Glomerular visceral epithelial cell (primary cell): ENCODE data around the gene ETV3.

Experiments used
- DNase-seq: peaks from one replicate; pipeline ENCODE4 v3.0.0-alpha.2; 2016; ENCODE audit errors: extremely low spot score

Gene ETV3

GRCh38 chr1:157091668-157092273 is 46.4 kb downstream of the ETV3 start:
- no peak for DNase-seq

DNA sequence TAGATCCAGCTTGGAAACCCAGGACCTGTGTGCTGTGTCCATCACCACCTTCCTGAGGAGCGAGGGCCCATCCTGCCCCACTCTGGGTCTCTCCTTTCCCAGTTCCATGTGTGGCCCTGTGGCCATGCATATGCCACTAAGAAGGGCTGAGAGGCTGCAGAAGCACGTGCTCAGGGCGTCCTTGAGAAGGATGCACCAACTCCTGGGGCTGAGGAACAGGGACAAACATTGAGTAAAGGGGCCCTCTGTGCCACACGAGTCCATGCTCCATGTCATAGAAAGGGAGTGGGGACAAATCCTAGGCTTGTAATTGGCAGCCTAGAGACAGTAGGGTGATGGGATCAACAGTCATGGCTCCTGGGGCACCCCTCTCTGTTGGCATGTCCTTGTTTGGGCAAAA is 47.0 kb downstream of the ETV3 start:
- DNase-seq: no peak

GRCh38 chr1:157090771-157091170 is 47.4 kb downstream of the ETV3 start:
- DNase-seq: no peak

DNA sequence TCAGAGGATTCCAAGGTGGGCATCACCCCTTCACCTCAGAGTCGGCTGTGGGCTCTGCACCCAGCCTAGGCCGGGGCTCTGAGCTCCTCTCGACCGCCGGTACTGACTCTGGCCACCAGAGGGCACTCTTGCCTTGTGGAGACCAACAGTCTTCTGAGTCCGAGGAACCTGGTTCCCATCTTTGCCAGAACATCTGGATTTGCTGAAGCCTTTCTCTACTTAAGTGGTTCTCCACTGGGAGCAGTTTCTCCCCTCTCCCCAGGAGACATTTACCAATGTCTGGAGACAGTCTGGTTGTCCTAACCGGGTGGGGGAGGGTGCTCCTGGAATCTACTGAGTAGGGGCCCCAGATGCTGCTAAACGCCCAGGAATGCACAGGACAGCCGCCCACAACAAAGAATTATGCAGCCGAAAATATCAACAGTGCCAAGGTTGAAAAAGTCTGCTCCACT is 48.0 kb downstream of the ETV3 start:
- peak; percentile 78 for DNase-seq

DNA sequence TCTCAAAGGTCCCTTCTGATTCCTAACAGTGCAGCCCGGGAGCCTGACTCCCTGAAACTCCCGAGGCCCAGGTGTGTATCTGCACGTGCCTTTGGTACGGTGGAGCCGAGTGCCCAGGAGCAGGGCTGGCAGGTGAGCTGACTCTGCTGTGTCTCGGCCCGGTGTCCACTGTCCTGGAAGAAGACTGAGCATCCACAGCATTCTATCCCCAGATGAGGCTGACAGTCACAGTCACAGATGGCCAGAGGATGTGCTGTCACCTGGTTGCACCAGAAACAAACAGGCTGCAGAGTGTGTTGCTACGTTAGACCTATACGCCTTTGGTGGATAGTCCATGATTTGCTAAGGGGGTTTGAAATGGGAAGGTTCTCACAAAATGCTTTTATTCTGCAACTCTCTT is 48.4 kb downstream of the ETV3 start:
- DNase-seq: no peak

DNA sequence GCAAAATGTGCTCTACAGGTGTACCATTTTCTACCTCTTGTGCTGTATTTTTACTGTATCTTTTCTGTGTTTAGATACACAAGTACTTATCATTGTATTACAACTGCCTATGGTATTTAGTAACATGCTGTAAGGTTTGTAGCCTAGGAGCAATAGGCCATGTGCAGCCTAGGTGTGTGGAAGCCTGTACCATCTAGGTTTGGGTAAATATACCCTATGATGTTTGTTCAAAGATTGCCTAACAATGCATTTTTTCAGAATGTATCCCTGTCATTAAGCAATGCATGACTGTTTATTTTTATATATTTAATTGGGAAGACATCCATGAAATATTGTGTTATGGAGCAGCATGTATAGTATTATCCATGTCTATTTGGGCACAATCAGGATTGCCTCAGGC is 49.6 kb downstream of the ETV3 start:
- DNase-seq: no peak

- DNase-seq: no peak
Observed at GRCh38 chr1:157087030-157087429, 51.2 kb downstream of the ETV3 start.

DNA sequence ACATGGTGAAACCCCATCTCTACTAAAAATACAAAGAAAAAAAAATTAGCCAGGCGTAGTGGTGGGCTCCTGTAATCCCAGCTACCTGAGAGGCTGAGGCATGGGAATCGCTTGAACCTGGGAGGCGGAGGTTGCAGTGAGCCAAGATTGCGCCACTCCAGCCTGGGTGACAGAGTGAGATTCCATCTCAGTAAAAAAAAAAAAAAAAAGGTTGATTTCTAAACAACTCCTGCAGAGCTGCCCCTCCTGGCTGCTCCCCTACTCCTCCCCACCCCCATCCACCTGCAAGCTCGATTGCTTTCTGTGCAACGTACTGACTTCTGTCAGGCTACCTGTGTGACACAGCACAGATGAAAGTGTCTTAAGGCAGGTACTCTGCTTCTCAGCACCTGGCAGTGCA is 51.9 kb downstream of the ETV3 start:
- no peak for DNase-seq

DNA sequence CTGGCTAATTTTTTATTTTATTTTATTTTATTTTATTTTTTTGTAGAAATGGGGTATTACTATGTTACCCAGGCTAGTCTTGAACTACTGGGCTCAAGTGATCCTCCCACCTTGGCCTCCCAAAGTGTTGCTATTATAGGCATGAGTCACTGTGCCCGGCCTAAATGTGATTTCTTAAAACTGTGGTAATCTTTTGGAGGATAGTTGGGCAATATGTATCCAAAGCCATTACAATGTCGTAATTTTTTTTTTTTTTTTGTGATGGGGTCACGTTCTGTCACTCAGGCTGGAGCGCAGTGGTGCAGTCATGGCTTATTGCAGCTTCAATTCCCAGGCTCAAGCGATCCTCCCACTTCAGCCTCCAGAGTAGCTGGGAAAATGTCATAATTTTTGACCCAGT is 52.8 kb downstream of the ETV3 start:
- DNase-seq: no peak

DNA sequence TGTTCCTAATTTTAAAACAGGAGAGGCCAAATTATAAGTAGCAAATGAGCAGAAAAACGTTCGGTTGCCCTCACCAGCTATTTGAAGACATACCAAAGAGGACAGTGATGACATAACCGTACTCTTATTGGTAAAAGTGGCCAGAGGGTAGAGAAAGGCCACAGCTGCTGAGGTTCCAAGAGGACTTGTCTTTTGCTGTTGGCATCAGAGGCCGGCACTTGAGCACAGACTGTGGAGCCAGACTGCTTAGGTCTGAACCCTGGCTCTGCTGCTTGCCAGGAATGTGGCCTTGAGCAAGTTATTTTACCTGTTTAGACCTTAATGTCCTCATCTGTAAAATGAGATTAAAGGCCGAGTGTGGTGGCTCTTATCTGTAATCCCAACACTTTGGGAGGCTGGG is 53.5 kb downstream of the ETV3 start:
- DNase-seq: no peak

DNA sequence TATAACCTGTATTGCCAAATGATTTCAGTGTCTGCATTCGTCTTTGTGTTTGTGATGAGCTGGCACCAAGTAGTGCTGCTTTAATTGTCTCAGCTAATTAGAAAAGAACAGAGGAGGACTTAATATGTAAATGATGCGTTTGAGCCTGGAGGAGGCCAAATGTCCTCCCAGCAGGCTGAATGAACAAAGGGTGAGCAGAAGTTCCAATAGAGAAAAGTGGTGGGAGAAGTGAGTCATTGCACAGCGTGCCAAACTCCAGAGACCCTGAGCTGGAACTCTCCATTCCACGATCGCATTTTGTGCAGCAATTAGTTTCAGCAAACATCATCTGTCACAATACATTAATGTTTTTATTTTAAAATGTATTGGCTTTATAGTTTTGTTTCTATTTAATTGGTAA is 56.5 kb downstream of the ETV3 start:
- DNase-seq: no peak

- DNase-seq: no peak
Observed at GRCh38 chr1:157080714-157081113, 57.5 kb downstream of the ETV3 start.

DNA sequence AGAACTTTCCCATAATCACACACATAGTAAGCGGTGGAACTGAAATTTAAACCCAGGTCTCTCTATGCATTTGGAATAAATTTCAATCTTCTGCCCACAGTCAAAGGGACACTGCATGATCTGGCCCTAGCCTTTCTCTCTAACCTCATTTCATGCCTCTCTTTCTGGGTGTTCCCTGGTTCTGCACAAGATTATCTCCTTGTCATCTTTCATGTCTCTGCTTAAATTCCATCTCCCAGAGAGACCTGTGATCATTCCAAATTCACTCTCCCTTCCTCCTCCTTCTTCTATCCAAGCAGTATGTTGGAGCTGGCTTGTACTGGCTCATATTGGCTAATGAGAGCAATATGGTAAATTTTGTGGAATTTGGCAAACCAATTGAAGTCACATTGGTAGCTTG is 60.8 kb downstream of the ETV3 start:
- DNase-seq: no peak

DNA sequence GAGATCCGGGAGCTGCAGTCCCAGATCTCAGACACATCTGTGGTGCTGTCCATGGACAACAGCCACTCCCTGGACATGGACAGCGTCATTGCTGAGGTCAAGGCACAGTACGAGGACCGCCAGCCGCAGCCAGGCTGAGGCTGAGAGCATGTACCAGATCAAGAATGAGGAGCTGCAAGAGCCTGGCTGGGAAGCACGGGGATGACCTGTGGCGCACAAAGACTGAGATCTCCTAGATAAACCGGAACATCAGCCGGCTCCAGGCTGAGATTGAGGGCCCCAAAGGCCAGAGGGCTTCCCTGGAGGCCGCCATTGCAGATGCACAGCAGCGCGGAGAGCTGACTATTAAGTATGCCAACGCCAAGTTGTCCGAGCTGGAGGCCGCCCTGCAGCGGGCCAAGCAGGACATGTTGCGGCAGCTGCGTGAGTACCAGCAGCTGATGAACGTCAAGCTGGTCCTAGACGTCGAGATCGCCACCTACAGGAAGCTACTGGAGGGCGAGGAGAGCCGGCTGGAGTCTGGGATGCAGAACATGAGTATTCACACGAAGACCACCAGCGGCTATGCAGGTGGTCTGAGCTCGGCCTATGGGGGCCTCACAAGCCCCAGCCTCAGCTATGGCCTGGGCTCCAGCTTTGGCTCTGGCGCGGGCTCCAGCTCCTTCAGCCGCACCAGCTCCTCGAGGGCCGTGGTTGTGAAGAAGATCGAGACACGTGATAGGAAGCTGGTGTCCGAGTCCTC is 64.1 kb downstream of the ETV3 start:
- DNase-seq: peak; percentile 60
